MM.1S (cell line): ENCODE measurements around the gene PSMB5.

Experiments used
- DNase-seq: peaks from one replicate; pipeline ENCODE4 v3.0.0-alpha.2; 2015
- H2AFZ ChIP-seq: fragments of 300-600 bp; sonication (generic); 2 replicates; pipeline ENCODE4 v1.6.0; 2016; ENCODE audit warnings: antibody characterized with exemption, low read length
- H3F3A ChIP-seq: fragments of 300-600 bp; sonication (generic); 2 replicates; pipeline ENCODE4 v1.6.1; 2016; ENCODE audit warnings: mild to moderate bottlenecking, antibody characterized with exemption, low read length, moderate library complexity, mixed read lengths; ENCODE audit not compliant: insufficient read depth
- H3K27ac ChIP-seq: fragments of 300-600 bp; sonication (generic); 2 replicates; pipeline ENCODE4 v1.5.1; 2016; ENCODE audit warnings: mild to moderate bottlenecking, low read length
- H3K27me3 ChIP-seq: fragments of 300-600 bp; sonication (generic); replicated peaks from 2 replicates; pipeline ENCODE4 v1.6.0; 2016; ENCODE audit warnings: low read length; ENCODE audit not compliant: insufficient read depth
- H3K36me3 ChIP-seq: fragments of 300-600 bp; sonication (generic); replicated peaks from 2 replicates; pipeline ENCODE4 v1.6.1; 2016; ENCODE audit warnings: mild to moderate bottlenecking, low read length, mixed read lengths; ENCODE audit not compliant: insufficient read depth
- H3K4me1 ChIP-seq: fragments of 300-600 bp; sonication (generic); 2 replicates; pipeline ENCODE4 v1.6.1; 2016; ENCODE audit warnings: low read length, mixed read lengths
- H3K4me2 ChIP-seq: fragments of 300-600 bp; sonication (generic); 2 replicates; pipeline ENCODE4 v1.6.0; 2016; ENCODE audit warnings: low read depth, low read length
- H3K4me3 ChIP-seq: fragments of 300-600 bp; sonication (generic); 2 replicates; pipeline ENCODE4 v1.5.1; 2016; ENCODE audit warnings: low read length, mixed read lengths
- H3K79me2 ChIP-seq: fragments of 300-600 bp; sonication (generic); 2 replicates; pipeline ENCODE4 v1.6.1; 2016; ENCODE audit warnings: mixed run types, low read length, mixed read lengths
- H3K9ac ChIP-seq: fragments of 300-600 bp; sonication (generic); 2 replicates; pipeline ENCODE4 v1.6.1; 2016; ENCODE audit warnings: low read length, mixed read lengths
- H3K9me2 ChIP-seq: fragments of 300-600 bp; sonication (generic); replicated peaks from 2 replicates; pipeline ENCODE4 v1.6.1; 2016; ENCODE audit warnings: mild to moderate bottlenecking, low read length, mixed read lengths; ENCODE audit not compliant: insufficient read depth
- H3K9me3 ChIP-seq: fragments of 300-600 bp; sonication (generic); replicated peaks from 2 replicates; pipeline ENCODE4 v1.6.1; 2016; ENCODE audit warnings: mild to moderate bottlenecking, low read length, mixed read lengths; ENCODE audit not compliant: insufficient read depth
- H4K20me1 ChIP-seq: fragments of 300-600 bp; sonication (generic); 2 replicates; pipeline ENCODE4 v1.6.1; 2016; ENCODE audit warnings: mild to moderate bottlenecking, low read length, moderate library complexity, mixed read lengths; ENCODE audit not compliant: insufficient read depth
- CTCF ChIP-seq: fragments of 300-600 bp; sonication (generic); IDR thresholded peaks from 2 replicates; pipeline ENCODE4 v1.5.1; 2016; ENCODE audit warnings: antibody characterized with exemption, low read length, mixed read lengths
- EZH2 ChIP-seq: fragments of 300-600 bp; sonication (generic); optimal IDR thresholded peaks from 2 replicates; pipeline ENCODE3; 2017; ENCODE audit warnings: low read depth, mild to moderate bottlenecking, antibody characterized with exemption, low read length, mixed read lengths
- EZH2phosphoT487 ChIP-seq: fragments of 300-600 bp; sonication (generic); IDR thresholded peaks from 2 replicates; pipeline ENCODE4 v1.6.1; 2018; ENCODE audit warnings: antibody characterized with exemption, low read length

The PSMB5 gene

GRCh38 chr14:23034498-23035302 is at the start of gene PSMB5:
TSS of gene PSMB5 (minus strand) at chr14:23034900. CDS start at chr14:23034881, 19 bp downstream.
- TF ChIP-seq EZH2 (no peak), CTCF (no peak), EZH2phosphoT487 (no peak)

GRCh38 chr14:23080474-23080873 is 45.8 kb upstream of the PSMB5 start:
- Histone ChIP-seq H3K36me3 (no peaks in the 10 kb centered on the region), H3K4me1 (no peaks in the 10 kb centered on the region), H3K27me3 (no peaks in the 10 kb centered on the region), H3K27ac (no peak overlapping the region), H3K79me2 (no peaks in the 10 kb centered on the region), H3K9ac (no peak overlapping the region), H3K9me3 (no peaks in the 10 kb centered on the region), H3K4me3 (no peak overlapping the region), H4K20me1 (no peaks in the 10 kb centered on the region), H3K9me2 (no peaks in the 10 kb centered on the region), H3K4me2 (no peak overlapping the region), H2AFZ (no peak overlapping the region), H3F3A (no peaks in the 10 kb centered on the region)
- TF ChIP-seq EZH2 (no peak), CTCF (no peak), EZH2phosphoT487 (no peak)
- no peak for DNase-seq

More at GRCh38 chr14:23034498-23035302, at the start of gene PSMB5:
- Histone ChIP-seq H3K9ac (peak within 1 kb of the TSS; percentile 97), H3K27me3 (no peaks in the 10 kb centered on the region), H3K36me3 (no peaks in the 10 kb centered on the region), H3K9me3 (no peaks in the 10 kb centered on the region), H3K4me3 (peak within 1 kb of the TSS; percentile 84), H3K4me1 (no peaks in the 10 kb centered on the region), H3K79me2 (peaks cover 17% of the 10 kb centered on the region), H4K20me1 (no peaks in the 10 kb centered on the region), H3K4me2 (peak within 1 kb of the TSS; percentile 54), H3K27ac (peak within 1 kb of the TSS; percentile 72), H3K9me2 (no peaks in the 10 kb centered on the region), H2AFZ (peak within 1 kb of the TSS; percentile 62), H3F3A (no peaks in the 10 kb centered on the region)
- peak; percentile 91 for DNase-seq

DNA sequence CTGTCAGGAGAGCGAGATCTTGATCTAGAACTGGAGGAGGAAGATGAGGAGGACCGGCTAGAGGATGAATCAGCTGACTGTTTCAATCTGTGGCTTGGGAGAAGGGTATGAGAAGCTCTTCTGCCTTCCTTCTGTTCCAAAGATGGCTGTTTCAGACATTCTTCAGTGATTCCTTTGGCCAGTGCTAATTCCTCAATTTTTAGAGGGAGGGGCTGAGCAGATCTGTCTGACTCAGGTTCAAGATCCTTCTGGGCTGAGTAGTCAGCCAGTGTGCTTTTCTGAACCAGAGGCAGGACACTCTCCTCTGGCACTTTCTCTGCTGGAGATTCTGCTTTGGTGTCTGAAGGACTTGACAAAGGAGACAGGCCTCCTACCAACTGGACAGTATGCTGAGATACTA is 45.0 kb upstream of the PSMB5 start:
- Histone ChIP-seq H3K9me3 (no peaks in the 10 kb centered on the region), H3K36me3 (no peaks in the 10 kb centered on the region; the same call in 1 of the 2 replicates), H3K4me2 (no peak overlapping the region), H2AFZ (no peak overlapping the region), H3F3A (no peaks in the 10 kb centered on the region), H3K4me3 (no peak overlapping the region), H3K9me2 (no peaks in the 10 kb centered on the region), H4K20me1 (no peaks in the 10 kb centered on the region), H3K27me3 (no peaks in the 10 kb centered on the region), H3K9ac (no peak overlapping the region), H3K4me1 (no peaks in the 10 kb centered on the region), H3K79me2 (no peaks in the 10 kb centered on the region), H3K27ac (no peak overlapping the region)
- DNase-seq = no peak
- TF ChIP-seq EZH2phosphoT487 (no peak), CTCF (no peak), EZH2 (no peak)
